ENCODE results near the gene MPPED2.

- TF ChIP-seq CTCF (IDR thresholded peaks at IDR 0.05): no peak
- no peak for TF ChIP-seq POLR2A (IDR thresholded peaks at IDR 0.05)
Measured at GRCh38 chr11:30381879-30382278, 204.3 kb downstream of the MPPED2 start.
